Measurements from ENCODE around the gene MAGEL2. TPM values are rescaled to one million over a fixed set of nuclear protein-coding genes. Genes with fewer than 3 reads are reported as not detected.

Gene MAGEL2
- total RNA-seq, 1 experiment from 2014 or later: 9.2 TPM

DNA sequence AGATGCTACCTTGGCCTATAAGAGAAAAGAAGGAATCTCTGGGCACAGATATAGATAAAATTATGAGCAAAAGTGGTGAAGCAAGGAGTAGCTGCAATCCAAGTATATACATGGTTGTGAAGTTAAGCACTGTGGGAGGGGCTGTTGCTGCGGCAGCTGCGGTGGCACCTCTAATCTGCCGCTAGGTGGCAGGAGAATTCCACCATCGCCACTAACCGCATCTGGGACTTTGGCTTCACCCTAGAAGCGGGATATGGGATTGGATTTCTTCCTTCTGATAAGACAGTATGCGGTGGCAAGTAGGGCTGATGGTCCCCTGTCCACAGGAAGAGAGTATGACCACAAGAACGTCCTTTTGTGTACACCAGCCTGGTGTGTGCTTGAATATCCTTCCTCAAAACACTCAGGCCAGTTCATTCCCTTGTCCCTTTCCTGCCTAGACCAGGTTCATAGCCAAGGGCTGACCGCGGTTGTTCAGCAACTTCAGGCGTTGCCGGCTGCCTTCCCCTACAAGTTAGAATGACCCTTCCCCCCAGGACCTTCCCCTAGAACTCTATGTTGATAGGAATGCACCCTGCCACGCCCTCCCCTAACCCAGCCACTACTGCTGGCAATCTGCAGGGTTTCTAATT, 5.1 kb downstream of the MAGEL2 start:
- Histone ChIP-seq H3K27me3 (ENCODE audit: insufficient read depth, low read length) (no peaks in the 10 kb centered on the region), H3K27ac (ENCODE audit: insufficient read length, low read depth, low read length) (no peak overlapping the region), H3K14ac (ENCODE audit: insufficient read depth, low read length) (no peak overlapping the region), H4K8ac (replicated peaks; ENCODE audit: insufficient read length, low read depth, low read length) (no peak overlapping the region), H3K4me1 (ENCODE audit: insufficient read depth, low read length) (no peaks in the 10 kb centered on the region), H3K4me2 (ENCODE audit: insufficient read depth, insufficient read length, low read length) (peak overlapping the region; percentile 15), H4K5ac (ENCODE audit: insufficient read length, low read depth, low read length) (no peak overlapping the region), H2BK12ac (ENCODE audit: insufficient read length, low read depth, low read length) (no peak overlapping the region), H3T11ph (ENCODE audit: low read length) (no peak overlapping the region), H2BK5ac (ENCODE audit: insufficient read length, low read length) (no peak overlapping the region), H2AK5ac (ENCODE audit: insufficient read length, low read length) (no peak overlapping the region), H3K56ac (ENCODE audit: insufficient read length, low read depth, low read length) (no peak overlapping the region), H2BK20ac (ENCODE audit: low read depth, low read length, poor library complexity, severe bottlenecking) (no peak overlapping the region), H4K91ac (ENCODE audit: insufficient read length, low read depth, low read length) (no peak overlapping the region), H3K4ac (ENCODE audit: low read depth, low read length) (no peak overlapping the region), H3K23ac (ENCODE audit: insufficient read length, low read depth, low read length) (no peak overlapping the region), H3K9me3 (ENCODE audit: control insufficient read depth, low read depth, low read length) (peaks cover 22% of the 10 kb centered on the region), H2AFZ (ENCODE audit: low read length) (no peak overlapping the region), H3K18ac (ENCODE audit: insufficient read length, low read depth, low read length) (no peak overlapping the region), H2BK120ac (ENCODE audit: low read depth, low read length, poor library complexity, severe bottlenecking) (no peak overlapping the region), H4K20me1 (ENCODE audit: control insufficient read depth, insufficient read depth, insufficient read length) (no peaks in the 10 kb centered on the region), H3K23me2 (ENCODE audit: insufficient read length, low read depth, low read length, poor library complexity, severe bottlenecking) (no peaks in the 10 kb centered on the region), H3K9ac (ENCODE audit: extremely low read depth, insufficient read length, low read length) (no peak overlapping the region), H3K79me1 (ENCODE audit: insufficient read depth, low read depth, low read length, poor library complexity, severe bottlenecking) (no peaks in the 10 kb centered on the region), H3K79me2 (ENCODE audit: insufficient read depth, low read length) (no peaks in the 10 kb centered on the region), H2BK15ac (ENCODE audit: low read depth, low read length) (no peak overlapping the region)
- H3K36me3 Mint-ChIP-seq (ENCODE audit: insufficient read depth in 1 of 3, low read depth in 3 of 3): peaks cover 0 to 7% (median 1%) of the 10 kb centered on the region in 3 experiments; a peak in 3 of 7 replicates
- H3K9me3 Mint-ChIP-seq: peaks cover 50 to 55% of the 10 kb centered on the region in 2 experiments
- DNase-seq: peak; percentile 71
- H3K27me3 Mint-ChIP-seq (ENCODE audit: low read depth): peaks cover 1% of the 10 kb centered on the region; the same call in 1 of the 2 replicates
- WGBS (ENCODE audit: extremely low coverage, insufficient read length, low lambda C conversion rate): no CpG with 5 or more reads among the region's 13 CpGs
- H3K4me3 Mint-ChIP-seq: peak overlapping the region in 1 of 2 experiments; percentile 26; a peak in 2 of 5 replicates
- H3K4me1 Mint-ChIP-seq: peaks cover 7 to 8% of the 10 kb centered on the region in 2 experiments; a peak in 3 of 4 replicates
- H3K27ac Mint-ChIP-seq: no peak overlapping the region
- TF ChIP-seq, protein P1, sequence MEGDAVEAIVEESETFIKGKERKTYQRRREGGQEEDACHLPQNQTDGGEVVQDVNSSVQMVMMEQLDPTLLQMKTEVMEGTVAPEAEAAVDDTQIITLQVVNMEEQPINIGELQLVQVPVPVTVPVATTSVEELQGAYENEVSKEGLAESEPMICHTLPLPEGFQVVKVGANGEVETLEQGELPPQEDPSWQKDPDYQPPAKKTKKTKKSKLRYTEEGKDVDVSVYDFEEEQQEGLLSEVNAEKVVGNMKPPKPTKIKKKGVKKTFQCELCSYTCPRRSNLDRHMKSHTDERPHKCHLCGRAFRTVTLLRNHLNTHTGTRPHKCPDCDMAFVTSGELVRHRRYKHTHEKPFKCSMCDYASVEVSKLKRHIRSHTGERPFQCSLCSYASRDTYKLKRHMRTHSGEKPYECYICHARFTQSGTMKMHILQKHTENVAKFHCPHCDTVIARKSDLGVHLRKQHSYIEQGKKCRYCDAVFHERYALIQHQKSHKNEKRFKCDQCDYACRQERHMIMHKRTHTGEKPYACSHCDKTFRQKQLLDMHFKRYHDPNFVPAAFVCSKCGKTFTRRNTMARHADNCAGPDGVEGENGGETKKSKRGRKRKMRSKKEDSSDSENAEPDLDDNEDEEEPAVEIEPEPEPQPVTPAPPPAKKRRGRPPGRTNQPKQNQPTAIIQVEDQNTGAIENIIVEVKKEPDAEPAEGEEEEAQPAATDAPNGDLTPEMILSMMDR (conservative IDR thresholded peaks at IDR 0.05): peak; percentile 87

Data from H9 (cell line).